ENCODE results near the gene CCDC110. TPM values are rescaled to one million over a fixed set of nuclear protein-coding genes. Genes with fewer than 3 reads are reported as not detected.
A peak's percentile ranks its signal among the peaks of the same experiment; 100 is the strongest.

Gene CCDC110
- total and polyA plus RNA-seq, 11 donors = 0.19 to 2.6 (median 0.98) TPM

- H3K27me3 ChIP-seq = no peaks in the 10 kb centered on the region
- no peak for TF ChIP-seq POLR2A (IDR thresholded peaks at IDR 0.05)
- TF ChIP-seq, protein P1, sequence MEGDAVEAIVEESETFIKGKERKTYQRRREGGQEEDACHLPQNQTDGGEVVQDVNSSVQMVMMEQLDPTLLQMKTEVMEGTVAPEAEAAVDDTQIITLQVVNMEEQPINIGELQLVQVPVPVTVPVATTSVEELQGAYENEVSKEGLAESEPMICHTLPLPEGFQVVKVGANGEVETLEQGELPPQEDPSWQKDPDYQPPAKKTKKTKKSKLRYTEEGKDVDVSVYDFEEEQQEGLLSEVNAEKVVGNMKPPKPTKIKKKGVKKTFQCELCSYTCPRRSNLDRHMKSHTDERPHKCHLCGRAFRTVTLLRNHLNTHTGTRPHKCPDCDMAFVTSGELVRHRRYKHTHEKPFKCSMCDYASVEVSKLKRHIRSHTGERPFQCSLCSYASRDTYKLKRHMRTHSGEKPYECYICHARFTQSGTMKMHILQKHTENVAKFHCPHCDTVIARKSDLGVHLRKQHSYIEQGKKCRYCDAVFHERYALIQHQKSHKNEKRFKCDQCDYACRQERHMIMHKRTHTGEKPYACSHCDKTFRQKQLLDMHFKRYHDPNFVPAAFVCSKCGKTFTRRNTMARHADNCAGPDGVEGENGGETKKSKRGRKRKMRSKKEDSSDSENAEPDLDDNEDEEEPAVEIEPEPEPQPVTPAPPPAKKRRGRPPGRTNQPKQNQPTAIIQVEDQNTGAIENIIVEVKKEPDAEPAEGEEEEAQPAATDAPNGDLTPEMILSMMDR (IDR thresholded peaks at IDR 0.05) = no peak
- no peaks in the 10 kb centered on the region for H3K36me3 ChIP-seq
- H3K4me1 ChIP-seq = peaks cover 0 to 5% (median 0%) of the 10 kb centered on the region in 12 donors
- 47 to 56% (median 50%) methylated on average over 1 of the region's 1 CpG for WGBS, 4 donors
- intact Hi-C loops (cut with DNase I) = loop anchor here in 3 of 10 donors (5.0 kb wide), 2 partner anchors 33 to 38 kb away; partner anchors contain the start of gene UFSP2 (in 2 of the 3)
- H3K4me3 ChIP-seq = no peak overlapping the region
- no peak overlapping the region for H3K27ac ChIP-seq
- no peaks in the 10 kb centered on the region for H3K9me3 ChIP-seq
- no peak for ATAC-seq
- DNase-seq = no peak
These were observed 6.6 kb downstream of the CCDC110 start for GRCh38 chr4:185464887-185465286.

- no peak for TF ChIP-seq POLR2A (IDR thresholded peaks at IDR 0.05)
- TF ChIP-seq, protein P1 (IDR thresholded peaks at IDR 0.05) = no peak
- Histone ChIP-seq H3K27ac (no peak overlapping the region), H3K36me3 (no peaks in the 10 kb centered on the region), H3K4me1 (peaks cover 0 to 5% (median 0%) of the 10 kb centered on the region in 12 donors), H3K27me3 (no peaks in the 10 kb centered on the region), H3K9me3 (no peaks in the 10 kb centered on the region), H3K4me3 (no peak overlapping the region)
- DNase-seq = no peak
- no peak for ATAC-seq
- WGBS, 4 donors = 58 to 64% (median 59%) methylated on average over 6 of the region's 6 CpGs
- intact Hi-C loops (cut with DNase I) = no loop called here
These were observed 7.3 kb downstream of the CCDC110 start for GRCh38 chr4:185464183-185464582.

DNA sequence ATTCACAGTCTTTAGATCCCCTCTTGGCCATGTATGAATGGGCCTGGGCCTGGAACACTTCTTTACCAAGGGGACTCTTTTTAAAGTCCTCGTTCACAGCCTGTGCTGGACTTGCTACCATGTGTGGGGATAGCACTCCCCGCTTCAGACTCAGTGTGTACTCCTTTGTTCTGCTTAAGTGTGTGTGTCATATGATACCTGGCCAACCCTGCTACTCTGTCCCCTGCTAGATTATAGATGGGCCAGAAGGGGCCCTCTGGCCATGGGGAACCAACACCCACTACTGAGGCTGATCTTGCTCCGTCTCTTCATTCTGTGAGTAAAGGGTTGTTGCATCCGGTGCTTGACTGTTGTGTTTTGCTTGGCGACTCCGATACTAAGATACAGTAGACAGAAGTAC is 8.0 kb downstream of the CCDC110 start:
- Histone ChIP-seq H3K27me3 (no peaks in the 10 kb centered on the region), H3K27ac (no peak overlapping the region), H3K9me3 (no peaks in the 10 kb centered on the region), H3K4me1 (peaks cover 0 to 5% (median 0%) of the 10 kb centered on the region in 12 donors), H3K36me3 (no peaks in the 10 kb centered on the region), H3K4me3 (no peak overlapping the region)
- WGBS, 4 donors = 82 to 90% (median 86%) methylated on average over 6 of the region's 6 CpGs
- TF ChIP-seq, protein P1 (IDR thresholded peaks at IDR 0.05) = no peak
- TF ChIP-seq POLR2A (IDR thresholded peaks at IDR 0.05) = no peak
- ATAC-seq (peak in 1 of 4 donors; percentile 36), DNase-seq (no peak)
- intact Hi-C loops (cut with DNase I) = no loop called here

GRCh38 chr4:185461565-185461964 is 10.0 kb downstream of the CCDC110 start:
- intact Hi-C loops (cut with DNase I) = no loop called here
- 93 to 96% (median 95%) methylated on average over 8 of the region's 8 CpGs for WGBS, 4 donors
- Histone ChIP-seq H3K9me3 (no peaks in the 10 kb centered on the region), H3K4me1 (no peaks in the 10 kb centered on the region), H3K4me3 (no peak overlapping the region), H3K36me3 (no peaks in the 10 kb centered on the region), H3K27ac (no peak overlapping the region), H3K27me3 (no peaks in the 10 kb centered on the region)
- DNase-seq (no peak), ATAC-seq (no peak)
- TF ChIP-seq POLR2A (IDR thresholded peaks at IDR 0.05) = no peak
- TF ChIP-seq, protein P1 (IDR thresholded peaks at IDR 0.05) = no peak

Measured in heart left ventricle (tissue), 16 donors.